ENCODE data around the gene B4GALT6. TPM values are rescaled to one million over a fixed set of nuclear protein-coding genes. Genes with fewer than 3 reads are reported as not detected.
A peak's percentile ranks its signal among the peaks of the same experiment; 100 is the strongest.
"Not testable (repeated sequence)": the region's sequence is repeated elsewhere in the genome, so short reads cannot be mapped to it uniquely, and the experiment has no call there.

The B4GALT6 gene, protein sequence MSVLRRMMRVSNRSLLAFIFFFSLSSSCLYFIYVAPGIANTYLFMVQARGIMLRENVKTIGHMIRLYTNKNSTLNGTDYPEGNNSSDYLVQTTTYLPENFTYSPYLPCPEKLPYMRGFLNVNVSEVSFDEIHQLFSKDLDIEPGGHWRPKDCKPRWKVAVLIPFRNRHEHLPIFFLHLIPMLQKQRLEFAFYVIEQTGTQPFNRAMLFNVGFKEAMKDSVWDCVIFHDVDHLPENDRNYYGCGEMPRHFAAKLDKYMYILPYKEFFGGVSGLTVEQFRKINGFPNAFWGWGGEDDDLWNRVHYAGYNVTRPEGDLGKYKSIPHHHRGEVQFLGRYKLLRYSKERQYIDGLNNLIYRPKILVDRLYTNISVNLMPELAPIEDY
- total RNA-seq: 10 to 100 TPM in 1 of 4 donors, 1 to 10 TPM in 3; 1.5 to 11.8 (median 3.9) TPM

DNA sequence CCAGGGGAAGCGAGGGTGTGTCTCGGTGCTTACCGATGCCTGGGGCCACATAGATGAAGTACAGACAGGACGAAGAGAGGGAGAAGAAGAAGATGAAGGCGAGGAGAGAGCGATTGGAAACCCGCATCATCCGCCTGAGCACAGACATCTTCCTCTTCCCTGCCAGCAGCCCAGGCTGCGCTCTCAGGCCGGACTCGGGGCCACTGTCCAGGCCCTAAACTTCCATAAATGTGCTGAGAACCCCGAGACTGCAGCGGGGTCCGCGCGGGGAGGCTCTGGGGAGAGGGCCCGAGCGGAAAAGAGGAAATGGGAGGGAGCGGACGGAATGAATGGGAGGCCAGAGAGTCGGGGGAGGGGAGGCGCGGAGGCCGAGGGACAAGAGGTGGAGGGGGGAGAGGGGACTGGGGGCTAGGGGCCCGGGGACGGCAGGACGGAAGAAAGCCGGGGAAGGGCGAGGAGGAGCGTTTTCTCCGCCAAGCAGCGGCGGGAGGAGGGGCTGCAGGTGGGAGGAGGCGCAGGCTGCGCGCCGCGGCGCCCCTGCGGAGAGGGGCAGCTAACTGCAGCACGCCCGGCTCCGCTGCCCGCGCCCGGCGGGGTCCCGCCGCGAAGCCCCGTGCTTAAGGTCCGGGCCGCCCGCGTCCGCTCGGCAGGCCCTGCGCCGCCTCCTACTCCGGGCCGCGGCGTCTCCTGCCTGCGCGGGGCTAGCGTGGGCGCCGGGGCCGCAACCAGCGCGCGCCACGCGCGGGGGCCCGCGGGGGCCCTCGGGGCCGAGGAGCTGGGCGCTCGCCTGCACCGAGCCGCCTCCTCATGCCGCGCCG lies at the start of gene B4GALT6:
TSS of gene B4GALT6 (minus strand) at position 303 of the 818 bp plus-strand sequence. CDS start at position 148, 155 bp downstream.
- Histone ChIP-seq H3K9me3 (no peaks in the 10 kb centered on the region), H3K27me3 (no peaks in the 10 kb centered on the region), H3K4me3 (peak within 1 kb of the TSS; percentile 46 to 62), H3K27ac (peak within 1 kb of the TSS; percentile 46 to 52), H3K36me3 (no peaks in the 10 kb centered on the region), H3K4me1 (no peaks in the 10 kb centered on the region)
- no peak for DNase-seq
- intact Hi-C loops (cut with DNase I; ENCODE audit: low total_unique reads): no loop called here
- TF ChIP-seq POLR2A (IDR thresholded peaks at IDR 0.05): no peak
- TF ChIP-seq, protein P1, sequence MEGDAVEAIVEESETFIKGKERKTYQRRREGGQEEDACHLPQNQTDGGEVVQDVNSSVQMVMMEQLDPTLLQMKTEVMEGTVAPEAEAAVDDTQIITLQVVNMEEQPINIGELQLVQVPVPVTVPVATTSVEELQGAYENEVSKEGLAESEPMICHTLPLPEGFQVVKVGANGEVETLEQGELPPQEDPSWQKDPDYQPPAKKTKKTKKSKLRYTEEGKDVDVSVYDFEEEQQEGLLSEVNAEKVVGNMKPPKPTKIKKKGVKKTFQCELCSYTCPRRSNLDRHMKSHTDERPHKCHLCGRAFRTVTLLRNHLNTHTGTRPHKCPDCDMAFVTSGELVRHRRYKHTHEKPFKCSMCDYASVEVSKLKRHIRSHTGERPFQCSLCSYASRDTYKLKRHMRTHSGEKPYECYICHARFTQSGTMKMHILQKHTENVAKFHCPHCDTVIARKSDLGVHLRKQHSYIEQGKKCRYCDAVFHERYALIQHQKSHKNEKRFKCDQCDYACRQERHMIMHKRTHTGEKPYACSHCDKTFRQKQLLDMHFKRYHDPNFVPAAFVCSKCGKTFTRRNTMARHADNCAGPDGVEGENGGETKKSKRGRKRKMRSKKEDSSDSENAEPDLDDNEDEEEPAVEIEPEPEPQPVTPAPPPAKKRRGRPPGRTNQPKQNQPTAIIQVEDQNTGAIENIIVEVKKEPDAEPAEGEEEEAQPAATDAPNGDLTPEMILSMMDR (IDR thresholded peaks at IDR 0.05): no peak

DNA sequence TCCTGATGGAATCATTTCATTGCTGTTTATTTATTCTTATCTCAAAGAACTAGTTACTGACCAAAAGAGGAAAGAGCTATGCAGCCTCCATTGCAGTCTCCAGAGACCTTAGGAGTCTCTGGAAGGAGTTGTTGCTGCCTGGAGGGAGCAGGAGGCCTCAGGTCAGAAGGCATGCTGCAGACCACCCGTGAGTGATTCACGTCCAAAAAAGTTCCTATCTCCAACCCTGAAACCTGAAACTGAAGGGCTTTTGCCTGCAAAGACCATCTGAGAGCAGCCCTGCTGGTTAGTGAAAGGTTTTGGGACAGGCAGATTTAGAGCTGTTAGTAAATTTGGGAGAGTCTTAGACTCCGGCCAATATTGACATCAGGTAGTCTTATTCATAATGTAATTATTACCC lies 47.2 kb upstream of the B4GALT6 start:
- no peak overlapping the region for H3K4me3 ChIP-seq
- no peaks in the 10 kb centered on the region for H3K9me3 ChIP-seq
- no peaks in the 10 kb centered on the region for H3K36me3 ChIP-seq
- no peak for TF ChIP-seq POLR2A (IDR thresholded peaks at IDR 0.05)
- TF ChIP-seq, protein P1 (IDR thresholded peaks at IDR 0.05): no peak
- H3K27me3 ChIP-seq: no peaks in the 10 kb centered on the region
- H3K27ac ChIP-seq: no peak overlapping the region
- DNase-seq: no peak
- intact Hi-C loops (cut with DNase I; ENCODE audit: low total_unique reads): no loop called here
- no peaks in the 10 kb centered on the region for H3K4me1 ChIP-seq

DNA sequence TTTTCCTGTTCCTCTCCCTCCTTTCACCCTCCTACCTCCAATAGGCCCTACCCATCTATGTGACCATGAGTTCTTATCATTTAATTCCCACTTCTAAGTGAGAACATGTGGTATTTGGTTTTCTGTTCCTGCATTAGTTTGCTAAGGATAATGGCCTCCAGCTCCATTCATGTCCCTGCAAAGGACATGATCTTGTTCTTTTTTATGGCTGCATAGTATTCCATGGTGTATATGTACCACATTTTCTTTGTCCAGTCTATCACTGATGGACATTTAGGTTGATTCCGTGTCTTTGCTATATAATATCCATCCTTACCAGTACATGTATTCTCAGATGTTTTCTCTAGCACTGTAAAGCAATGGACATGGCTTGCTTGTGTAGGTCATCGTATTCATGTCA lies 44.8 kb upstream of the B4GALT6 start:
- intact Hi-C loops (cut with DNase I; ENCODE audit: low total_unique reads); H3K9me3 ChIP-seq; H3K27ac ChIP-seq; H3K4me3 ChIP-seq; DNase-seq; H3K27me3 ChIP-seq; H3K36me3 ChIP-seq; H3K4me1 ChIP-seq: not testable (repeated sequence)

DNA sequence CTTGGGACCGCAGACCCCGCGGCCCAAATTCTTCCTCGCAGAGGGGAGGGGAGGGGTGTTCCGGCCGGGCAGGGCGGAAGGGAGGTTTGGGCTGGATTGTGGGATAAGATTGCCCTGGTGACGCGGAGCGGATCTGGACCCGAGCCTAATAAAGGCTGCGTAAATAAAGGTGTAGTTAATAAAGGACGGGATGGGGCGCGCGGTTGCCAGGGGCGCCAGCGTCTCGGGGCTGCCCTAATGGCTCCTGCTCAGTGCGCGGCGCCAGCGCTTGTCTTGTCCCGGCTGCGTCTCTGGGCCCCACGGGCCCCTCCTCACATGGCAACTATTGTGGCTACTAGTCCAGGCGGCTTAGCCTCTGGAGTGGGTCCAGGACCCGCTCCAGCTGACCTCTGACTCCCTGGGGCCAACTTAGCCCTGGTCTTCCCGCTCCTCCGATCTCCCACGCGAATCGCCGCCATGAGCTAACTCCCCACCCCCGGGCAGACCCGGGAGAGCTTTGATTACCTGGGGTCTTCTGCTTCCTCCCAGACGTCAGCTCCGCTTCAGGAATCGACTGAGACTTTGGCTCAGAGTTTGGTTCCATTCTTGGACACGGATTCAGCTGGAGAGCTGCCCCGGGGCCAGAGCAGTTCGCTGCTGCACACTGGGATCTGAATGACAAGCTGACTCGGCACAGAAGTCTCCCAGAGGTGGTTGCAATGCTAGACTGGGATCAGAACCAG lies 39.8 kb upstream of the B4GALT6 start:
- H3K9me3 ChIP-seq: peaks cover 0 to 3% of the 10 kb centered on the region in 2 donors
- peak overlapping the region; percentile 42 to 45 for H3K4me3 ChIP-seq
- no peaks in the 10 kb centered on the region for H3K27me3 ChIP-seq
- H3K27ac ChIP-seq: peak overlapping the region in 1 of 2 donors; percentile 36
- no peaks in the 10 kb centered on the region for H3K4me1 ChIP-seq
- peak; percentile 17 to 22 for DNase-seq
- intact Hi-C loops (cut with DNase I; ENCODE audit: low total_unique reads): no loop called here
- TF ChIP-seq, protein P1 (IDR thresholded peaks at IDR 0.05): no peak
- TF ChIP-seq POLR2A (IDR thresholded peaks at IDR 0.05): no peak
- no peaks in the 10 kb centered on the region for H3K36me3 ChIP-seq

DNA sequence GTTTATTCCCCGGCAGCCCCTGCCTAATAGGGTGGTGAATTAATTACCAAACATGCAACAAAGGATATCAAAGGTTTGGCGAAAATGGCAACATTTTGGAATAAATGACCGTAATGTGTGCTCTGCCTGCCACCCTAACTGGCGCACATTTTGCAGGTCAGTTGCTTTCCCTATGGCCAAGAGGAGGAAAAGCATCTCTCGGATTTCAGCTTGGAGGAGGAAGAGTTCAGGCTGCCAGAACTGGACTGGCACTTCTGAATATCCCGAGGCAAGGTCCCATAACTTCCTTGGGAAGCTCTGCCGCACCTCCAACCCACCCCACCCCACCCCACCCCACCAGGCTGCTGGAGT lies 39.2 kb upstream of the B4GALT6 start:
- intact Hi-C loops (cut with DNase I; ENCODE audit: low total_unique reads): no loop called here
- H3K27ac ChIP-seq: peak overlapping the region in 1 of 2 donors; percentile 36
- H3K27me3 ChIP-seq: no peaks in the 10 kb centered on the region
- TF ChIP-seq, protein P1 (IDR thresholded peaks at IDR 0.05): no peak
- TF ChIP-seq POLR2A (IDR thresholded peaks at IDR 0.05): no peak
- no peaks in the 10 kb centered on the region for H3K36me3 ChIP-seq
- peak overlapping the region; percentile 42 to 45 for H3K4me3 ChIP-seq
- peaks cover 0 to 3% of the 10 kb centered on the region in 2 donors for H3K9me3 ChIP-seq
- no peaks in the 10 kb centered on the region for H3K4me1 ChIP-seq
- no peak for DNase-seq

Measured in uterus (tissue), 4 donors.